Measurements from ENCODE around the gene NR4A2.

Gene NR4A2

GRCh38 chr2:156339865-156340264 is 7.3 kb upstream of the NR4A2 start:
- no peak for DNase-seq (ENCODE audit: low read depth)

GRCh38 chr2:156339110-156339847 is 6.8 kb upstream of the NR4A2 start:
- DNase-seq (ENCODE audit: low read depth): no peak

GRCh38 chr2:156338578-156338977 is 6.1 kb upstream of the NR4A2 start:
- no peak for DNase-seq (ENCODE audit: low read depth)

- DNase-seq (ENCODE audit: low read depth): peak; percentile 81
Observed at GRCh38 chr2:156334496-156335478, 2.3 kb upstream of the NR4A2 start.

GRCh38 chr2:156333951-156334495 is 1.5 kb upstream of the NR4A2 start:
- no peak for DNase-seq (ENCODE audit: low read depth)

- DNase-seq (ENCODE audit: low read depth): peak; percentile 38
Observed at GRCh38 chr2:156333274-156333950, 891 bp upstream of the NR4A2 start.

- no peak for DNase-seq (ENCODE audit: low read depth)
Observed at GRCh38 chr2:156332284-156332533, 312 bp downstream of the NR4A2 start.

GRCh38 chr2:156331572-156332283 is 793 bp downstream of the NR4A2 start:
- DNase-seq (ENCODE audit: low read depth): no peak

GRCh38 chr2:156329927-156330726 is 2.4 kb downstream of the NR4A2 start:
- DNase-seq (ENCODE audit: low read depth): no peak

GRCh38 chr2:156329031-156329926 is 3.2 kb downstream of the NR4A2 start:
- no peak for DNase-seq (ENCODE audit: low read depth)

GRCh38 chr2:156327835-156328695 is 4.5 kb downstream of the NR4A2 start:
- DNase-seq (ENCODE audit: low read depth): no peak

- DNase-seq (ENCODE audit: low read depth): no peak
Observed at GRCh38 chr2:156326526-156327095, 5.9 kb downstream of the NR4A2 start.

GRCh38 chr2:156325688-156326525 is 6.6 kb downstream of the NR4A2 start:
- no peak for DNase-seq (ENCODE audit: low read depth)

GRCh38 chr2:156323754-156324153 is 8.8 kb downstream of the NR4A2 start:
- no peak for DNase-seq (ENCODE audit: low read depth)

GRCh38 chr2:156322686-156323231 is 9.8 kb downstream of the NR4A2 start:
- DNase-seq (ENCODE audit: low read depth): no peak

- no peak for DNase-seq (ENCODE audit: low read depth)
Observed at GRCh38 chr2:156322051-156322685, 10.4 kb downstream of the NR4A2 start.

Measured in activated T-cell treated with anti-CD3 and anti-CD28 coated beads for 24 hours (primary cell).